SU-DHL-6 (cell line): ENCODE results near the gene CBFB.

ENCODE experiments used
- CTCF ChIP-seq: fragments of 200-600 bp; sonication (generic); IDR thresholded peaks from one replicate; pipeline ENCODE4 v1.5.1; 2017; ENCODE audit warnings: antibody characterized with exemption, mild to moderate bottlenecking, low read length, moderate library complexity; ENCODE audit not compliant: insufficient read depth, poor library complexity, severe bottlenecking
- EZH2phosphoT487 ChIP-seq: fragments of 200-600 bp; sonication (generic), shearing (Covaris generic); conservative IDR thresholded peaks from 2 replicates; pipeline ENCODE4 v1.6.1; 2018; ENCODE audit warnings: mild to moderate bottlenecking, antibody characterized with exemption, low read length, moderate library complexity, mixed read lengths

- no peak for TF ChIP-seq CTCF
- no peak for TF ChIP-seq EZH2phosphoT487
Observed at GRCh38 chr16:67142342-67142741, 113.4 kb downstream of the CBFB start.
